HG03378 (cell line): ENCODE results near the gene PRTN3.

Source experiments
- ATAC-seq: cut with Tn5 transposase; IDR thresholded peaks from one replicate; pipeline ENCODE4 v1.9.1; 2021; ENCODE audit warnings: mild to moderate bottlenecking, moderate library complexity; ENCODE audit not compliant: unreplicated experiment

PRTN3 gene

DNA sequence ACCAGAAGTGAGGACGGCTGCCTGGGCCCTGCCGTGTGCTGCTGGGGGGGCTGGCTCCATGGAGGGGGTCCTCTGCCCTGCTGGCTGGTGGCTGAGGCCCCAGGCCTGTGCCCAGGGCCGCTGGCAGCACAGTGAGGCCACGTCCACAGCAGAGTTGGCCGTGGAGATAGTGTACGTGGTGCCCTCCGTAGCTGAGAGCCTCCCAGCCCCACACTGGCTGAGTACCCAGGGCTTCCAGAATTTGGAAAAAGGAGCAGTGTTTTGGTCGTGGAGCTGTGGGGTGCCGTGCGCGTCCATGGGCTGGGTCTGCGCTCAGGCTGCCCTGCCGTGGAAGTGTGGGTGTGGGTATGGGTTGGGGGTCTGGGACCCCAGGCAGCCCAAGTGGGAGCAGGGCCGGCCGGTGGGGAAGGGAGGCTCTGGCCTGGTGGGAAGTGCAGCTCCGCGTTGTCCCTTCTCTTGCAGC lies 37.7 kb upstream of the PRTN3 start:
- no peak for ATAC-seq

DNA sequence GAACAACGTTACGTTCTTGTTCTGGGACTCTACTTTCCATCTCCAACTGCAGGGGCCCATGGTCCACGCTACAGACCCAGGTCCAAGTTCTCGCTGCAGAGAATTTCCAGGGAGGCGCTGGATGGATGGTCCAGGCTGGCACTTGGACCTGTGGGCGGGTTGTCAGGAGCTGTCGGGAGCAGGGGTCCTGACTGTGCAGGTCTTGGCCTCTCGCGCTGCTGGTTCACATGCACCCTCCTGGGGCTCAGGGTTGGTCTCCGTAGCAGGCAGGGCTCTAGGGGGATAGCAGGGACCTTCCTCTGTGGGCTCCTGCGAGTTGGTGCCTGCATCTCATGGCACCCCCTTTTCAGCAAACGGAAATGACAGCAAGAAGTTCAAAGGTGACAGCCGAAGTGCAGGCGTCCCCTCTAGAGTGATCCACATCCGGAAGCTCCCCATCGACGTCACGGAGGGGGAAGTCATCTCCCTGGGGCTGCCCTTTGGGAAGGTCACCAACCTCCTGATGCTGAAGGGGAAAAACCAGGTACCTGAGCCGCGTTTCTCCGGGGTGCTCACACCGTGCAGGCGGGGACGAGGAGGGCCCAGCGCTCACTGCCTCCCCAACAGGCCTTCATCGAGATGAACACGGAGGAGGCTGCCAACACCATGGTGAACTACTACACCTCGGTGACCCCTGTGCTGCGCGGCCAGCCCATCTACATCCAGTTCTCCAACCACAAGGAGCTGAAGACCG lies 36.9 kb upstream of the PRTN3 start:
- no peak for ATAC-seq

DNA sequence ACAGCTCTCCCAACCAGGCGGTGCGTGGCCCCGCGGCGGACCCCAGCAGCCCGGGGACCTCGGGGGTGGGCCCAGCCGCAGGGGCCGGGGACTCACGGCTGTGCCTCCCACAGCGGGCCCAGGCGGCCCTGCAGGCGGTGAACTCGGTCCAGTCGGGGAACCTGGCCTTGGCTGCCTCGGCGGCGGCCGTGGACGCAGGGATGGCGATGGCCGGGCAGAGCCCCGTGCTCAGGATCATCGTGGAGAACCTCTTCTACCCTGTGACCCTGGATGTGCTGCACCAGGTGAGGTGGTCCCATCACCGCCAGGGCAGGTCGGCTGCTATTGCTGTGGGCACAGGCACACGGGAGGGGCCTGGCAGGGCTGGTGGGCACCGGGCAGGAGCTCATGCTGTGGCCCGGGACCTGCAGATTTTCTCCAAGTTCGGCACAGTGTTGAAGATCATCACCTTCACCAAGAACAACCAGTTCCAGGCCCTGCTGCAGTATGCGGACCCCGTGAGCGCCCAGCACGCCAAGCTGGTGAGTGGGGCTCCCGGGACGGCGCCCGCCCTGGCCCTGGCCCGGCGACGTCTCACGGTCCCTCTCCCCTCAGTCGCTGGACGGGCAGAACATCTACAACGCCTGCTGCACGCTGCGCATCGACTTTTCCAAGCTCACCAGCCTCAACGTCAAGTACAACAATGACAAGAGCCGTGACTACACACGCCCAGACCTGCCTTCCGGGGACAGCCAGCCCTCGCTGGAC lies 36.2 kb upstream of the PRTN3 start:
- no peak for ATAC-seq

DNA sequence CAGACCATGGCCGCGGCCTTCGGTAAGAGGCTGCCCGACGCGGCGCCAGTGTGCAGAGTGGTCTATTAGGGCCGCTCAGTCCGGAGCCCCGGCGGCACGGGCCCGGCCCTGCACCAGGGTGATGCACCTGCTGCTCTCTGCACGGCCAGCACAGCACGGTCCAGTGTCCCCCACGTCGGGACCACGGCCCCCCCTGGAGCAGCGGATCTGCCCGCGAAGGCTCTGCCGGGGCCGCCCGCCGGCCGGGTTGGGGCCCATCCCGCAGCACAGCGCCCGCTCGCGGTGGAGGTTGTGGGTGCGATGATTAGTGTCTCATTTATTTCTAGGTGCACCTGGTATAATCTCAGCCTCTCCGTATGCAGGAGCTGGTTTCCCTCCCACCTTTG lies 35.6 kb upstream of the PRTN3 start:
- no peak for ATAC-seq

DNA sequence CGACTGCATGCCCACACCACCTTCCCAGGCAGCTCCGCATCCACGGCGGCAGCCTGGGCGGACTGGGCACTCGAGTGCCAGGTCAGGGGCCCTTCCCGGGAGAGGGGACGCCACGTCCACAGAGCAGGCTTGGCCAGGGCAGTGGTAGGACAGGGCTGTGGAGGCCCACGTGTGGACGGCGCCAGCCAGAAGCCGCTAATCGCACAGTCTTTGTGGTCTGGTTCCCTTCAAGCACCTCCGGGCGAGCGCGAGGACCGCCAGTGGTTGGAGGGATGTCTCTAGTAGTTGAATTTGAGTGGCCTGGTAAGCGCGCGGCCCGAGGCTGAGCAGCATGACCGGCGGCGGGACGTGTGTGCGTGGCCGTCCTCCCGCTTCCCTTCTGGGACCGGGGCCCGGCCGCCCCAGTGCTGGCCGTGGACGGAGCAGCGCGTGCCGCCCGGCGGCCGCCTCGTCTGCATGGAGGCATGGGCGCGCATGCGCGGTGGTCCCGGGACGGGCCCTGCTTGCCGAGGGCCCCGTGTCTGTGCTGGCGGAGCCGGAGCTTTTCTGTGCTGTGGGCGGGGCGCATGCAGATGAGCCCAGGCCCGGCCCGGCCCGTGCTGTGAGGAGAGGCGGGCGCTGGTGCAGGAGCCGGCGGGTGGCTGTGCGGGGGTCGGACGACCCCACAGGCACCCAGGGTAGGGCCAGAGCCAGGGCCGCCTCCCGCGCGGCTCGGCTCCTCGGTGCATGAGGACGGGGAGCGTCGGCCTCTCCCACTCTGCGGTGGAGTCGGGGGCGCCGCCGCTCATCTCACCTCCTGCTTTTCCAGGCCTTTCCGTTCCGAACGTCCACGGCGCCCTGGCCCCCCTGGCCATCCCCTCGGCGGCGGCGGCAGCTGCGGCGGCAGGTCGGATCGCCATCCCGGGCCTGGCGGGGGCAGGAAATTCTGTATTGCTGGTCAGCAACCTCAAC lies 34.9 kb upstream of the PRTN3 start:
- no peak for ATAC-seq

- ATAC-seq, result no peak
Measured at GRCh38 chr19:806815-807421, 33.9 kb upstream of the PRTN3 start.

GRCh38 chr19:807627-808422 lies 33.0 kb upstream of the PRTN3 start:
- ATAC-seq, result no peak

DNA sequence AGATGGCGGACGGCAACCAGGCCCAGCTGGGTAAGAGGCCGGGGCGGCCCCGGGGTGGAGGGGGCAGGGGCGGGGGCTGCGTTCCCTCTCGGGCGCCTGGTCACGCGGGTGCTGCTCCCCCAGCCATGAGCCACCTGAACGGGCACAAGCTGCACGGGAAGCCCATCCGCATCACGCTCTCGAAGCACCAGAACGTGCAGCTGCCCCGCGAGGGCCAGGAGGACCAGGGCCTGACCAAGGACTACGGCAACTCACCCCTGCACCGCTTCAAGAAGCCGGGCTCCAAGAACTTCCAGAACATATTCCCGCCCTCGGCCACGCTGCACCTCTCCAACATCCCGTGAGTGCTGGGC lies 32.4 kb upstream of the PRTN3 start:
- ATAC-seq, result no peak

DNA sequence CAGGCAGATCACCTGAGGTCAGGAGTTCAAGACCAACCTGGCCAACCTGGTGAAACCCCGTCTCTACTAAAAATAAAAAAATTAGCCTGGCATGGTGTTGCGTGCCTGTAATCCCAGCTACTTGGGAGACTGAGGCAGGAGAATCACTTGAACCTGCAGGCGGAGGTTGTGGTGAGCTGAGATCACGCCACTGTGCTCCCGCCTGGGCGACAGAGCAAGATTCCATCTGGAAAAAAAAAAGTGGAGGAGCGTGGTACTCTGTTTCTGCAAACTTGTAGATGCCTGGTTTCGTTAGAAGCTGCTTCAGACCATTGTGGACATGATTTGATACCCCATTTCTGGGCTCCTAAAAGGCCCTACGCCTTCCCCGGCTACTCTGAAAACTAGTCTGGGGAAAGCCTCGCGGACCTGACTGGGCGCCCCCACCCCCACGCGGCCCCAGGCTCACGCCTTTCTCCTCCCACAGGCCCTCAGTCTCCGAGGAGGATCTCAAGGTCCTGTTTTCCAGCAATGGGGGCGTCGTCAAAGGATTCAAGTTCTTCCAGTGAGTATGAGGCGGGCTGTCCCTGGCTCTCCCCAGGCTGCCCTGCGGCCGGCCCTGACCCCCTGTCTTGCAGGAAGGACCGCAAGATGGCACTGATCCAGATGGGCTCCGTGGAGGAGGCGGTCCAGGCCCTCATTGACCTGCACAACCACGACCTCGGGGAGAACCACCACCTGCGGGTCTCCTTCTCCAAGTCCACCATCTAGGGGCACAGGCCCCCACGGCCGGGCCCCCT lies 30.5 kb upstream of the PRTN3 start:
- ATAC-seq, result no peak

- ATAC-seq, result no peak
Measured at GRCh38 chr19:810883-811489, 29.8 kb upstream of the PRTN3 start.

DNA sequence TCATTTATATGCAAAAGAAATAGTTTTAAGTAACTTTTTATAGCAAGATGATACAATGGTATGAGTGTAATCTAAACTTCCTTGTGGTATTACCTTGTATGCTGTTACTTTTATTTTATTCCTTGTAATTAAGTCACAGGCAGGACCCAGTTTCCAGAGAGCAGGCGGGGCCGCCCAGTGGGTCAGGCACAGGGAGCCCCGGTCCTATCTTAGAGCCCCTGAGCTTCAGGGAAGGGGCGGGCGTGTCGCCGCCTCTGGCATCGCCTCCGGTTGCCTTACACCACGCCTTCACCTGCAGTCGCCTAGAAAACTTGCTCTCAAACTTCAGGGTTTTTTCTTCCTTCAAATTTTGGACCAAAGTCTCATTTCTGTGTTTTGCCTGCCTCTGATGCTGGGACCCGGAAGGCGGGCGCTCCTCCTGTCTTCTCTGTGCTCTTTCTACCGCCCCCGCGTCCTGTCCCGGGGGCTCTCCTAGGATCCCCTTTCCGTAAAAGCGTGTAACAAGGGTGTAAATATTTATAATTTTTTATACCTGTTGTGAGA lies 29.2 kb upstream of the PRTN3 start:
- ATAC-seq, result no peak

GRCh38 chr19:812049-812746 lies 28.6 kb upstream of the PRTN3 start:
- no peak for ATAC-seq

DNA sequence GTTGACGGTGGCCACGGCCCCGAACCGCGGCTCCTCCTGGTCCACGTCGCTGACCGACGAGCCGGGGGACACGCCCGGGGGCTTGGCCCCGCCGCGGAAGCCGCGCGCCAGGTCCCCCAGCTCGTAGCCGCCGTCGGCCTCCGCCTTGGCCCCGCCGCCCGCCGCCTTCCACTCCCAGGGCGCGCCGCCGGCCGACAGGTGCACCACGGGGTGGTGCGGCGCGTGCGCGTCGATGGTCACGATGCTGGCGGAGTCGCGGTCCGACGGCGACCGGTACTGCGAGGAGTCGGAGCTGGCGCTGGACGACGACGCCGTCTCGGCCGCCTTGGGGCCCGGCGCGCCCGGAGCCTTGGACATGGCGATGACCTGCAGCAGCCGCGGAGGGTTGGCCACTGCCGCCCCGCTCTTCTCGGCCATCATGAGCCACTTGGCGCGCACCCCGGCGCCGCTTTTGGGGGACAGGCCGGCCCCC lies 28.0 kb upstream of the PRTN3 start:
- ATAC-seq, result no peak

- no peak for ATAC-seq
Measured at GRCh38 chr19:813219-814151, 27.3 kb upstream of the PRTN3 start.

DNA sequence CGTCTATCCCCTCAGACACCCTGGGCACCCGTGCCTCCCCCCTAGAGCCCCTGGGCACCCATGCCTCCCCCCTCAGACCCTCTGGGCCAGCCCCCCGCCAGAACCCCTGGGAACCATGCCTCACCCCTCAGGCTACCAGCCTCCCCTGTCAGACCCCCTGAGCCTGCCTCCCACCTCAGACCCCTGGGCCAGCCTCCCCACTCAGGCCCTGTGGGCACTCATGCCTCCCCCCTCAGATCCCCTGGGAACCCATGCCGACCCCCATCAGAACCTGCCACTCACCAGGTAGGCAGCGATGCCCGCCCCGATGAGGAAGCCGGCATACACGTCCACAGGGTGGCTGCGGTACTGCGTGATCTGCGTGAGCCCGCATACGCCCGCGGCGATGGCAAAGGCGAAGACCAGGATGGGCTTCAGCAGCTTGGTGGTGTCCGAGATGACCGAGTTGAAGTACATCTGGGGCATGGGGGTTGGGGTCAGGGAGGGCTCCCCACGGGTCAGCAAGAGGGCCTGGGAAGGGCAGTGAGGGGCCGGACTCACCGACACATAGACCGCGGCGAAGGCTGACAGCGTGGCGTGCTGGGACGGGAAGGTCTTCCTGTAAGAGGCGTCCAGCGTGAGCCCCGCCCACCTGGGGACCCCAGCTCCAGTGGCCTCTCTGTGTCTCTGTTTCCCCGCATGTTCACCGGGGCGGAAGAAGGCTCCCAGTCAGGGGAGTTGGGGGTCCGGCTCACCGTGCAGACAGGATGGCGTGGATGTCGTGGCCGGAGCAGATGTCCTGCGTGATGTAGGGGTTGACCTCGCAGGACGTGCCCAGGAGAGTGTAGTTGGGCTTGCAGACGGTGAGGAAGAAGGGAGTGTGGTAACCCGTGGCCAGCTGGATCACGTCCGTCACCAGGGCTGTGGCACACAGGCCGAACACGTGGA lies 26.4 kb upstream of the PRTN3 start:
- ATAC-seq, result no peak
